GM19043 (cell line): ENCODE data around the gene CD46.

Experiments used
- ATAC-seq: cut with Tn5 transposase; IDR thresholded peaks from one replicate; pipeline ENCODE4 v1.9.1; 2021; ENCODE audit warnings: low read depth; ENCODE audit not compliant: unreplicated experiment

CD46 gene

DNA sequence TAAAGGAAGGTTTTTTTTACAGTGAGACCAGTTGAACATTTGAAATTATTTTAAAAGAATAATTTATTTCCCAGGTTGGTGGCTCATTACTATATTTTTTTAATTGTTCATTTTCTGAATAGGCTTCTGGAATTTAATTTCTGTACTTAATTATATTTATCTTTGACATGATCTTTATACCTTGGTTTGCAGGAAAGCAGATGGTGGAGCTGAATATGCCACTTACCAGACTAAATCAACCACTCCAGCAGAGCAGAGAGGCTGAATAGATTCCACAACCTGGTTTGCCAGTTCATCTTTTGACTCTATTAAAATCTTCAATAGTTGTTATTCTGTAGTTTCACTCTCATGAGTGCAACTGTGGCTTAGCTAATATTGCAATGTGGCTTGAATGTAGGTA is 41.5 kb downstream of the CD46 start:
- no peak for ATAC-seq

DNA sequence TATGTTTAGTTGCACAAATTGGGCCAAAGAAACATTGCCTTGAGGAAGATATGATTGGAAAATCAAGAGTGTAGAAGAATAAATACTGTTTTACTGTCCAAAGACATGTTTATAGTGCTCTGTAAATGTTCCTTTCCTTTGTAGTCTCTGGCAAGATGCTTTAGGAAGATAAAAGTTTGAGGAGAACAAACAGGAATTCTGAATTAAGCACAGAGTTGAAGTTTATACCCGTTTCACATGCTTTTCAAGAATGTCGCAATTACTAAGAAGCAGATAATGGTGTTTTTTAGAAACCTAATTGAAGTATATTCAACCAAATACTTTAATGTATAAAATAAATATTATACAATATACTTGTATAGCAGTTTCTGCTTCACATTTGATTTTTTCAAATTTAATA is 43.0 kb downstream of the CD46 start:
- ATAC-seq: no peak

GRCh38 chr1:207797229-207797973 is 45.5 kb downstream of the CD46 start:
- peak; percentile 68 for ATAC-seq

DNA sequence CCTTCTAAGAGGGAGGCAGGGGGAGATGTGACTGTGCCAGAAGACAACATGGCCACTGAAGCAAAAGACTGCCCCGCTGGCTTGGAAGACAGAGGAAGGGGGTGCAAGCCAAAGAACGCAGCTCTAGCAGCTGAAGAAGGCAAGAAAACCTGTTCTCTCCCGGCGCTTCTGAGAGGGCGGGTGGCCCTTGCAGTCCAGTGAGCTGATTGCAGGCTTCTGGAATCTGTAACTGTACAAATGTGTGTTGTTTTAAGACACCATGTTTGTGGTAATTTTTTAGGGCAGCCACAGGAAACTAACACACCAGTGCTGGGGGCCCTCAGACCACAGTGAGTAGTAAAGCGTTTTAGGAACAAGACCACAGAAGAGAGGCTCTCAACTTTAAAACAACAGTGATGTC is 47.0 kb downstream of the CD46 start:
- ATAC-seq: no peak

DNA sequence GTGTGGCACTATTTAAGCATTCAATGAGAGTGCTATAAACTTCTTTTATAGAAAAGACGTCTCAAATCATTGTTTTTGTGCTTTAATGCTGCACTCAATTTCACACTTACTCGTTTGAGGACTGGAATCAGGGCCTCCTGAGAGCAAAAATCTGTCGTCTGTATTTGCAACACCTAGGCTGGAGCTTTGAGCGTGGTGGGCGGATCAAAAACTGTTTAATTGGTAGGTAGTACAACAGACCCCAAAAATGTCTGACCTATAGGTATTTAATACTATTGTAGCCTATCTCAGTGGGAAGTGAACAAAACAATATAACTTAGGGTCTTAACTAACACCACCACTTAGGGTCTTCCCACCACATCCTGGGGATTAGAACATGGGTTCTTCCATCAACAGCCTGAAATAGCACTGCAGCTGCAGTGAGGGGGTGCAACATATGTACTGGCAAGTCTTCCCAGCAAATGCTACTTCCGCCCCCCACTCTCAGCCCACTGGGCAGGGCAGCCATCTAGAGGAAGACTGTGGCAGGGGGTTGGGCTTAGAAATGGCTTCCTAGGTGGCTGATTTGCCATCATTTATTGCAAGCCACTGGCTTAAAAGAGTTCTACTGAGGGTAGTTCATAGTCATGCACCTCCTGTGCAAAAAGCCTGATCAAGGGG is 48.3 kb downstream of the CD46 start:
- ATAC-seq: no peak

DNA sequence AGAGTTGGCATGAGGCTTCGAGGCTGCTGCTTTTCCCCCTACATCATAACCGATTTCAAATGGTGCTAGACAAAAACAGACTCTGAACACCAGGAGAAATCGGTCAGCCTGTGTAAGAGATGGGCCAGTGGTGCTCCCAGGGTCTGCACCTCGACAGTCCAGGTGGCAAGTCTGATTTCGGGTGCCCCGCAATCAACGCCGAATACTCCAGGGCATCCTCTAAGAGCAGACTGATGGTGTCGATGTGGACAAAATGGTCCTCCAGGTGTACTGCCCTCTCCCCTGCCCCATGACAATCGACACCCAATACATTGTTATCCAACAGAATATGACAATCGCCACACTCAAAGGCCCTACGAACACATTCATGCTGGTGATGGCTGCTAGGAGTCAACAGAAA is 50.0 kb downstream of the CD46 start:
- ATAC-seq: no peak

- ATAC-seq: no peak
Observed at GRCh38 chr1:207803678-207804077, 51.8 kb downstream of the CD46 start.

- ATAC-seq: no peak
Observed at GRCh38 chr1:207804721-207805468, 53.0 kb downstream of the CD46 start.

GRCh38 chr1:207805841-207806421 is 54.1 kb downstream of the CD46 start:
- ATAC-seq: no peak

DNA sequence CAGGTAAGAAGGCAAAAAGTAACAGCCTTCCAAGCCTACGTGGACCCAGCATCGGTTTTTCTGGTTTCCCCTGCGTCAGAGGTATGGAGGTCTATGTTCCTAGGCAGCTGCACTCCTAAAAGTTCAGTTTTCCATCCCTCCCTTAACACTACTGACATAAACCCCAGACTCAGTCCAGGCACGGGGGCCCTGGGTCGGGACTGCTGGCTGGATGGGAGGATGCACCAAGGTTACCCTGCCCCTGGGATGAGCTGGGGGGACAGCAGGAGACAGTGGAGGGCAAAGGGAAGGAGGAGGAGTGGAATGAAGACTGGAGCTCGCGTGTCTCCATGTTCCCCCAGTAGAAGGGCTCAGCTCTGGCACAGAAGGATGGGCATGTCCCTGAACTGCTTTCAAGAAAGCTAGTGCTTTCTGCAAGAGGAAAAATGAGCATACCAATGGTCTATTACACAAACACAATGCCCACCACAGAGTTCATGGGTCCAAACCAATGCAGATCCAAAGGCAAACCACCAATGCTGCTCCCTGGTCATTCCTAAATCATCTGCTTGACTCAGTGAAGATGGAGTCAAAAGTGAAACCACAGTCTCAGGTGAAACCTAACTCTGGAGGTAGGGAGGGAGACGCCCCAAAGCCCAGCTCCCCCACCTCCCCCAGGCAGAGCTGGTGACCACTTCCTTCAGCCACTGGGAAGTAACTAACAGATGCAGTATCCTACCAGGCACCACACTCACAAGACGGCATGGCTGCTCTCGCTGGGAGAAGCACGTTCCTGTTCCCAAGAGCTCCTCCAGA is 54.9 kb downstream of the CD46 start:
- no peak for ATAC-seq

DNA sequence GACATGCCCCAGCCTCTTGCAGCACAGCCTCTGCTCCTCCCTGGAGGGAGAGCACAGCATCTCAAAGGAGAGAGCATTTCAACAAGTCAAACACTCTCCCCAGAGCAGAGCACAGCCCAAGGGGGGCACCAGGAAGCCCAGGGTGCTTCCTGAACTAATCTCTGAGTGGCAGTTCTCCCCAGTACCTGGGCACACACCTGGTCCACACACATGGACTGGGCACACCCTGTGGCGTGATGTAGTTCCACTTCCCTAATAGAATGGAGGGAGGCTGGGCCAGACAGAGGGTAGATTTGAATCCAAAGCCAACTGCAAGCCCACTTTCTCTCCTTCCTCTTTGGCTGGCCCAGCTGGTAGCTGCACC is 55.5 kb downstream of the CD46 start:
- ATAC-seq: no peak

- no peak for ATAC-seq
Observed at GRCh38 chr1:207807690-207808321, 56.0 kb downstream of the CD46 start.

DNA sequence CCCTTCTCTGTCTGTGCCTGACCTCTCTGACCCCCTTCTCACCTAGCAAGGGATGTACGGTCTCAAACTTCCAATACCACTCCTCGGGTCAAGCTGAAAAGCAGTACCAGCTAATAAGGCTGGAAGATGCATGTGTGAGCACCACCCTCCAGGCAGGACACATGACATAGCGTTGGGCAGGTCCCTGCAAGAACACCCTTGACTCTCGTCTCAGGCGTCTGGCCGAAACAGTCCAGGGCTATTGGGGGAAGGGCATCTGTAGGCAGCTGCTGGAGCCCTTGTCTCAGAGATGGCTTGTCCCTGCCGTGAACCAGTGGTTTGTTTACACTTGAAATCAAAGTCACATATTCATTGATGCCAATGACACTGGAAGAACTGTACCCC is 56.5 kb downstream of the CD46 start:
- no peak for ATAC-seq

DNA sequence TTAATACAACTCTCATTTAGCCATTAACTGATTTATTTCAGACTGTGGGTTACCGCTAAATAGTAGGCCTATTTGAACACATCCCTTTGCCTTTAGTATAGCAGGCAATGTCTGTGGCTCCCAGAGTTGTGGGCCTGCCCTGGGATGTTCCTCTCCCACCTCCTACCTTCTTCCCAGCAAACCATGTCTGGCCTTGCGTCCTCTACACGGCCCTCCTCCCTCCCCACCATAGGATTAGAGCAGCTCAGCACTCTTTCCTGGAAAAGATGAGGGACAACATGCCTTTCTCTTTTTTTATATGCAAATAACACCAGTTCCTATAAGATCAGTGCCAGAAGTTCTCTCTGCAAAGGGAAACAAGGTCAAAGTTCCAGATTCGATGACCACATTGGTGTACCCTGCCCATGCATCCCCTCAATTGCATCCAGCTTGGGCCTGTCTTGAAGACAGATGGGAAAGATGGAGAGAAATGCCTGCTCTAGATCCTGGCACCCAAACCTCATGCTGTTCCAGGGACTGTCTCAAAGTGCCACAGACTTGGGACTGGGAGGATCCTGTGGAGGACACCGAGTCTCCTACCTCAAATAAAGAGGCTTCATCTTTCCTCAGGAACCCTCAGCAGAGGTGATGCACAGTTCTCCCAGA is 57.2 kb downstream of the CD46 start:
- no peak for ATAC-seq

DNA sequence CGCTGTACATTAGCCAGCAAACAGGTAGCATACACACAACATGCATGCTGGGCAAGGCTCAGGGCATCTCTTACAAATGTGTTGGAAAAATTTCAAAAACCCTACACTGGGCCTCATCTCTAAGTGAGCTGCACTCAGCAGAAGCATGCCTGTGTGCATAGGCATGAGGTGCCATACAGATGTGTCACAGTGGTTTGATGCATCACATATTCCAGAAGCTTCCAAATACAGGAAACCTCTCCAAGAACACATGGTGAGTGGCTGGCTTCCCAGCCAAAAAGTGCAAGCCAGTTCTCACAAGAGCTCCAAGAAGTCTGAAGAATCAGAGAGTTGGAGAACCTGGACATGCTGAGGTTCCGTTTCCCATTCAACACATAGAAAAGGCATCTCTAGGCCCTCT is 58.3 kb downstream of the CD46 start:
- ATAC-seq: no peak

GRCh38 chr1:207810606-207811295 is 58.9 kb downstream of the CD46 start:
- no peak for ATAC-seq

DNA sequence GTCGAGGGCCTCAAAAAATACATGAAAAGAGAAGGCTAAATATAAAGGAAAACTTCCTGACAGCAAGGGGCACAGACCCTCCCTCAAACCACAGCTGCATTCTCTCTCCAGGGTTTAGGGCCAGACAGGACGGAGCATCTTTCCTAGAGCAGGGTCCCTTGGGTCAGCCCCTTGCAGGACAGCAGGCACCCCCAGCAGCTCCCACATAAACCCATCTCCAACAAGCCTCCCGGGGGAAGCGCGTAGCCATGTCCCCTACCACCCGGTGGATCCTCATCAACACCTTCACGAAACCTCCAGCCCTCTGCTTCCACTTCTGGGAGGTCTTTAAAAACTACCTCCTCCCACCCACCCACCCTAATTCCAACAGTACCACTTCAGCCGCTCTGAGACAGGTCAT is 59.5 kb downstream of the CD46 start:
- no peak for ATAC-seq

- no peak for ATAC-seq
Observed at GRCh38 chr1:207811920-207812720, 60.3 kb downstream of the CD46 start.
